Karpas-422 (cell line): ENCODE results near the gene CALY. TPM values are rescaled to one million over a fixed set of nuclear protein-coding genes. Genes with fewer than 3 reads are reported as not detected.

Experiments used
- DNase-seq: peaks from one replicate; pipeline ENCODE4 v3.0.0-alpha.2; 2015
- H2AFZ ChIP-seq: fragments of 200-600 bp; sonication (generic); 2 replicates; pipeline ENCODE4 v1.6.1; 2014; ENCODE audit warnings: antibody characterized with exemption, low read length, mixed read lengths
- H3K27ac ChIP-seq: fragments of 200-600 bp; sonication (generic); 2 replicates; pipeline ENCODE4 v1.5.1; 2014; ENCODE audit warnings: mild to moderate bottlenecking, low read length, moderate library complexity
- H3K27me3 ChIP-seq: fragments of 200-600 bp; sonication (generic); 2 replicates; pipeline ENCODE4 v1.6.1; 2014; ENCODE audit warnings: low read length, mixed read lengths
- H3K36me3 ChIP-seq: fragments of 200-600 bp; sonication (generic); 2 replicates; pipeline ENCODE4 v1.6.1; 2014; ENCODE audit warnings: low read length, mixed read lengths; ENCODE audit not compliant: insufficient read depth
- H3K4me1 ChIP-seq: fragments of 200-600 bp; sonication (generic); 2 replicates; pipeline ENCODE4 v1.6.1; 2014; ENCODE audit warnings: mild to moderate bottlenecking, low read length, mixed read lengths
- H3K4me2 ChIP-seq: fragments of 200-600 bp; sonication (generic); 2 replicates; pipeline ENCODE4 v1.6.1; 2014; ENCODE audit warnings: low read length, low read depth, mild to moderate bottlenecking; ENCODE audit not compliant: poor library complexity, severe bottlenecking
- H3K4me3 ChIP-seq: fragments of 200-600 bp; sonication (generic); 2 replicates; pipeline ENCODE4 v1.5.1; 2014; ENCODE audit warnings: mild to moderate bottlenecking, antibody characterized with exemption, low read length, mixed read lengths
- H3K79me2 ChIP-seq: fragments of 200-600 bp; sonication (generic); 2 replicates; pipeline ENCODE4 v1.6.1; 2014; ENCODE audit warnings: mild to moderate bottlenecking, low read length, mixed read lengths
- H3K9ac ChIP-seq: fragments of 200-600 bp; sonication (generic); 2 replicates; pipeline ENCODE4 v1.6.0; 2014; ENCODE audit warnings: low read length
- H3K9me2 ChIP-seq: fragments of 200-600 bp; sonication (generic), shearing (Covaris generic); replicated peaks from 2 replicates; pipeline ENCODE4 v1.6.0; 2014; ENCODE audit warnings: mild to moderate bottlenecking, low read length, moderate library complexity; ENCODE audit not compliant: insufficient read depth
- H3K9me3 ChIP-seq: fragments of 300-700, 200-600 bp; sonication (generic); 2 replicates; pipeline ENCODE4 v1.6.1; 2014; ENCODE audit warnings: low read length, mixed read lengths
- H4K20me1 ChIP-seq: fragments of 200-600 bp; sonication (generic); 2 replicates; pipeline ENCODE4 v1.6.1; 2014; ENCODE audit warnings: mild to moderate bottlenecking, antibody characterized with exemption, low read length, low read depth; ENCODE audit not compliant: insufficient read depth
- total RNA-seq: library from RNA; depleted of rRNA; stranded (reverse); fragments of >200 nt; shearing (Covaris generic); gene quantifications from 2 replicates; pipeline ENCODE4 v1.2.3, GENCODE V29; 2014; ENCODE audit warnings: low replicate concordance

CALY gene
- total RNA-seq, 1 experiment from 2014 or later = not detected

- H3K9me3 ChIP-seq = peaks cover 22% of the 10 kb centered on the region
- no peak for DNase-seq
- no peak overlapping the region for H2AFZ ChIP-seq
- no peaks in the 10 kb centered on the region for H3K36me3 ChIP-seq
- H3K27me3 ChIP-seq = no peaks in the 10 kb centered on the region
- peaks cover 3% of the 10 kb centered on the region for H3K4me1 ChIP-seq
- no peak overlapping the region for H3K27ac ChIP-seq
- no peak overlapping the region for H3K4me2 ChIP-seq
- no peak overlapping the region for H3K9ac ChIP-seq
- no peak overlapping the region for H3K4me3 ChIP-seq
- H3K79me2 ChIP-seq = no peaks in the 10 kb centered on the region
- H4K20me1 ChIP-seq = no peaks in the 10 kb centered on the region
- no peaks in the 10 kb centered on the region for H3K9me2 ChIP-seq
Observed at GRCh38 chr10:133334503-133335245, 2.0 kb downstream of the CALY start.

- H4K20me1 ChIP-seq = no peaks in the 10 kb centered on the region; the same call in 1 of the 2 replicates
- H3K4me3 ChIP-seq = no peak overlapping the region
- no peaks in the 10 kb centered on the region for H3K79me2 ChIP-seq
- H3K36me3 ChIP-seq = no peaks in the 10 kb centered on the region
- H3K4me2 ChIP-seq = no peak overlapping the region
- no peak overlapping the region for H3K9ac ChIP-seq
- peaks cover 7% of the 10 kb centered on the region for H3K4me1 ChIP-seq
- H2AFZ ChIP-seq = no peak overlapping the region
- DNase-seq = no peak
- no peak overlapping the region for H3K27ac ChIP-seq
- no peaks in the 10 kb centered on the region for H3K27me3 ChIP-seq
- no peaks in the 10 kb centered on the region for H3K9me2 ChIP-seq
- H3K9me3 ChIP-seq = peaks cover 9% of the 10 kb centered on the region; the same call in 1 of the 2 replicates
Observed at GRCh38 chr10:133332936-133333699, 3.6 kb downstream of the CALY start.

- Histone ChIP-seq H4K20me1 (no peaks in the 10 kb centered on the region; the same call in 1 of the 2 replicates), H3K79me2 (no peaks in the 10 kb centered on the region), H3K27me3 (no peaks in the 10 kb centered on the region), H3K4me1 (peaks cover 26% of the 10 kb centered on the region), H3K4me2 (peak overlapping the region; percentile 59), H3K27ac (no peak overlapping the region), H3K9ac (peak overlapping the region; percentile 56), H3K36me3 (no peaks in the 10 kb centered on the region), H2AFZ (no peak overlapping the region), H3K9me2 (no peaks in the 10 kb centered on the region), H3K4me3 (no peak overlapping the region), H3K9me3 (no peaks in the 10 kb centered on the region)
- DNase-seq = peak; percentile 95
Observed at GRCh38 chr10:133329491-133330202, 7.0 kb downstream of the CALY start.

- Histone ChIP-seq H3K36me3 (no peaks in the 10 kb centered on the region), H3K4me2 (no peak overlapping the region)
Observed at GRCh38 chr10:133328358-133329343, 8.0 kb downstream of the CALY start.

GRCh38 chr10:133327651-133328357, 8.9 kb downstream of the CALY start:
- Histone ChIP-seq H3K27ac (no peak overlapping the region), H3K9me2 (no peaks in the 10 kb centered on the region), H3K4me3 (no peak overlapping the region), H3K27me3 (no peaks in the 10 kb centered on the region), H3K4me1 (peaks cover 26% of the 10 kb centered on the region), H3K9ac (no peak overlapping the region), H3K4me2 (no peak overlapping the region), H4K20me1 (no peaks in the 10 kb centered on the region; the same call in 1 of the 2 replicates), H3K9me3 (no peaks in the 10 kb centered on the region), H2AFZ (no peak overlapping the region), H3K36me3 (no peaks in the 10 kb centered on the region), H3K79me2 (no peaks in the 10 kb centered on the region)
- no peak for DNase-seq

More at GRCh38 chr10:133328358-133329343, 8.0 kb downstream of the CALY start:
- H3K27ac ChIP-seq = no peak overlapping the region
- no peaks in the 10 kb centered on the region for H3K9me3 ChIP-seq
- H3K27me3 ChIP-seq = no peaks in the 10 kb centered on the region
- peaks cover 26% of the 10 kb centered on the region for H3K4me1 ChIP-seq
- no peak overlapping the region for H3K9ac ChIP-seq
- H4K20me1 ChIP-seq = no peaks in the 10 kb centered on the region; the same call in 1 of the 2 replicates
- no peaks in the 10 kb centered on the region for H3K9me2 ChIP-seq
- no peak overlapping the region for H2AFZ ChIP-seq
- no peak overlapping the region for H3K4me3 ChIP-seq
- DNase-seq = no peak
- H3K79me2 ChIP-seq = no peaks in the 10 kb centered on the region

GRCh38 chr10:133326745-133327650, 9.7 kb downstream of the CALY start:
- DNase-seq = no peak
- Histone ChIP-seq H3K79me2 (no peaks in the 10 kb centered on the region), H3K4me1 (peaks cover 26% of the 10 kb centered on the region), H3K4me2 (no peak overlapping the region), H3K27me3 (no peaks in the 10 kb centered on the region), H2AFZ (no peak overlapping the region), H4K20me1 (no peaks in the 10 kb centered on the region; the same call in 1 of the 2 replicates), H3K36me3 (no peaks in the 10 kb centered on the region), H3K9me3 (no peaks in the 10 kb centered on the region), H3K9me2 (no peaks in the 10 kb centered on the region), H3K9ac (no peak overlapping the region), H3K4me3 (no peak overlapping the region), H3K27ac (no peak overlapping the region)
